Aorta (tissue), 5 donors: ENCODE measurements around the gene CABP4. TPM values are rescaled to one million over a fixed set of nuclear protein-coding genes. Genes with fewer than 3 reads are reported as not detected.
"Not testable (repeated sequence)": the region's sequence is repeated elsewhere in the genome, so short reads cannot be mapped to it uniquely, and the experiment has no call there.

ENCODE experiments used
- ATAC-seq: fragments of 200-7000 bp; cut with Tn5 transposase; one replicate; pipeline ENCODE4 v1.9.1; 2022; ENCODE audit warnings: moderate library complexity; ENCODE audit not compliant: low FRiP score
- DNase-seq, 2 donors: peaks; one replicate each; pipeline ENCODE4 v3.0.0-alpha.2; 2020
- H3K27ac ChIP-seq, 2 donors: one replicate each; pipeline ENCODE4 v1.5.1; 2013; ENCODE audit warnings: low read length in 2 of 2, mild to moderate bottlenecking in 2 of 2, moderate library complexity in 2 of 2, control low read depth in 1 of 2, inconsistent platforms in 1 of 2, low read depth in 1 of 2
- H3K27me3 ChIP-seq, 2 donors: one replicate each; pipeline ENCODE4 v1.6.1; 2013; ENCODE audit warnings: control low read depth in 1 of 2, low read length in 1 of 2, mild to moderate bottlenecking in 1 of 2, moderate library complexity in 1 of 2; ENCODE audit not compliant: insufficient read depth in 2 of 2, control insufficient read depth in 1 of 2
- H3K36me3 ChIP-seq, 2 donors: one replicate each; pipeline ENCODE4 v1.6.1; 2013; ENCODE audit warnings: control low read depth in 1 of 2, low read length in 1 of 2, mild to moderate bottlenecking in 1 of 2; ENCODE audit not compliant: insufficient read depth in 2 of 2, control insufficient read depth in 1 of 2
- H3K4me1 ChIP-seq, 2 donors: one replicate each; pipeline ENCODE4 v1.6.1; 2013; ENCODE audit warnings: low read length in 2 of 2, control low read depth in 1 of 2, mild to moderate bottlenecking in 1 of 2, moderate library complexity in 1 of 2; ENCODE audit not compliant: insufficient read depth in 2 of 2, control insufficient read depth in 1 of 2
- H3K4me3 ChIP-seq, 2 donors: one replicate each; pipeline ENCODE4 v1.5.1; 2013; ENCODE audit warnings: low read length in 2 of 2, control low read depth in 1 of 2, mild to moderate bottlenecking in 1 of 2
- H3K9me3 ChIP-seq: one replicate; pipeline ENCODE4 v1.6.1; 2013; ENCODE audit warnings: mild to moderate bottlenecking, low read length; ENCODE audit not compliant: control insufficient read depth
- WGBS, 2 donors: extraction: QIAGEN DNeasy Blood & Tissue Kit; methylation state at CpG; one replicate each; pipeline ENCODE4 v1.1.7; 2013; 5-methylcytosine and 5-hydroxymethylcytosine counted together
- intact Hi-C, 2 donors: fragments of 100-400 bp; cut with DNase I; formaldehyde crosslinking; loops; one replicate each; pipeline versions ENCODE4 v1.14.2 to v1.15.0; 2022
- polyA plus RNA-seq, 2 donors: library from polyadenylated mRNA; stranded (reverse); fragments of 200-250 nt; gene quantifications; one replicate each; pipeline ENCODE4 v1.2.3, GENCODE V29; 2013
- total RNA-seq, 2 donors: library from RNA; stranded (reverse); fragmentation: NEBNext Ultra II Directional; extraction: Animal tissue kit (Norgen Biotek cat#: 25700); gene quantifications; one replicate each; pipeline ENCODE4 v1.2.1, GENCODE V29; 2021
- donor health status: healthy with polysubstance abuse.
- donor health status: Bipolar disorder and iron deficiency.
- donor health status: DM: no; HTN: no; CAD: no.
- donor health status: DM: no; HTN: no; CAD: no.
- donor health status: DM: yes; HTN: yes; CAD: no.

CABP4 gene
- total and polyA plus RNA-seq, 4 donors = 0.33 to 3.9 (median 2.4) TPM

GRCh38 chr11:67477344-67478050, 22.3 kb downstream of the CABP4 start:
- ATAC-seq, H3K27me3 ChIP-seq, H3K4me1 ChIP-seq, H3K27ac ChIP-seq, intact Hi-C loops, H3K9me3 ChIP-seq, H3K36me3 ChIP-seq, DNase-seq, H3K4me3 ChIP-seq: not testable (repeated sequence)
- WGBS, 2 donors = 82 to 92% methylated on average over 12 to 14 of the region's 16 CpGs

GRCh38 chr11:67482275-67482826, 27.2 kb downstream of the CABP4 start:
- Histone ChIP-seq H3K9me3 (no peaks in the 10 kb centered on the region), H3K27me3 (no peaks in the 10 kb centered on the region), H3K4me3 (peak overlapping the region in 1 of 2 donors; percentile 49), H3K4me1 (peaks cover 0 to 3% of the 10 kb centered on the region in 2 donors), H3K27ac (no peak overlapping the region), H3K36me3 (no peaks in the 10 kb centered on the region)
- WGBS, 2 donors = 48 to 50% methylated on average over 19 of the region's 19 CpGs
- intact Hi-C loops = no loop called here
- no peak for ATAC-seq
- DNase-seq = no peak

GRCh38 chr11:67482827-67483798, 28.0 kb downstream of the CABP4 start, which contains the start of gene AIP:
Gene AIP, plus strand, starts transcription at chr11:67483026. Its CDS starts 133 bp downstream, at chr11:67483159.
- peak; percentile 98 for DNase-seq
- ATAC-seq = peak; percentile 98
- peak within 1 kb of the TSS in 1 of 2 donors; percentile 14 for H3K27ac ChIP-seq
- no peaks in the 10 kb centered on the region for H3K27me3 ChIP-seq
- H3K4me3 ChIP-seq = peak within 1 kb of the TSS; percentile 2 to 49
- WGBS, 2 donors = 8% methylated on average over 60 of the region's 60 CpGs
- intact Hi-C loops = no loop called here
- no peaks in the 10 kb centered on the region for H3K36me3 ChIP-seq
- peaks cover 0 to 3% of the 10 kb centered on the region in 2 donors for H3K4me1 ChIP-seq
- no peaks in the 10 kb centered on the region for H3K9me3 ChIP-seq

- ATAC-seq = no peak
- no peaks in the 10 kb centered on the region for H3K9me3 ChIP-seq
- WGBS, 2 donors = 81 to 87% methylated on average over 16 of the region's 16 CpGs
- no peaks in the 10 kb centered on the region for H3K27me3 ChIP-seq
- intact Hi-C loops = no loop called here
- H3K4me3 ChIP-seq = no peak overlapping the region
- peaks cover 0 to 3% of the 10 kb centered on the region in 2 donors for H3K4me1 ChIP-seq
- H3K27ac ChIP-seq = no peak overlapping the region
- peak in 1 of 2 donors; percentile 24 for DNase-seq
- H3K36me3 ChIP-seq = no peaks in the 10 kb centered on the region
These were observed 28.9 kb downstream of the CABP4 start for GRCh38 chr11:67483831-67484665.

- DNase-seq = peak; percentile 66 to 75
- Histone ChIP-seq H3K4me3 (no peak overlapping the region), H3K4me1 (peaks cover 0 to 3% of the 10 kb centered on the region in 2 donors), H3K9me3 (no peaks in the 10 kb centered on the region), H3K27ac (no peak overlapping the region), H3K36me3 (no peaks in the 10 kb centered on the region), H3K27me3 (no peaks in the 10 kb centered on the region)
- ATAC-seq = no peak
- WGBS, 2 donors = 77 to 81% methylated on average over 11 of the region's 11 CpGs
- intact Hi-C loops = no loop called here
These were observed 29.7 kb downstream of the CABP4 start for GRCh38 chr11:67484847-67485311.

- intact Hi-C loops, H3K27me3 ChIP-seq, H3K9me3 ChIP-seq, H3K36me3 ChIP-seq, H3K27ac ChIP-seq, H3K4me1 ChIP-seq, ATAC-seq, H3K4me3 ChIP-seq: not testable (repeated sequence)
- DNase-seq = peak in 1 of 2 donors; percentile 47
- WGBS, 2 donors = 90 to 91% methylated on average over 7 of the region's 7 CpGs
These were observed 30.8 kb downstream of the CABP4 start for GRCh38 chr11:67485873-67486361.

- H3K4me1 ChIP-seq = peaks cover 0 to 3% of the 10 kb centered on the region in 2 donors
These were observed 31.5 kb downstream of the CABP4 start for GRCh38 chr11:67486481-67487195.

More at GRCh38 chr11:67486481-67487195, 31.5 kb downstream of the CABP4 start:
- intact Hi-C loops = no loop called here
- H3K27ac ChIP-seq = no peak overlapping the region
- DNase-seq = peak in 1 of 2 donors; percentile 37
- H3K27me3 ChIP-seq = no peaks in the 10 kb centered on the region
- WGBS, 2 donors = 87 to 89% methylated on average over 20 of the region's 20 CpGs
- no peak overlapping the region for H3K4me3 ChIP-seq
- no peak for ATAC-seq
- H3K9me3 ChIP-seq = no peaks in the 10 kb centered on the region
- H3K36me3 ChIP-seq = no peaks in the 10 kb centered on the region
